Measurements from ENCODE around the gene MAF.

DNA sequence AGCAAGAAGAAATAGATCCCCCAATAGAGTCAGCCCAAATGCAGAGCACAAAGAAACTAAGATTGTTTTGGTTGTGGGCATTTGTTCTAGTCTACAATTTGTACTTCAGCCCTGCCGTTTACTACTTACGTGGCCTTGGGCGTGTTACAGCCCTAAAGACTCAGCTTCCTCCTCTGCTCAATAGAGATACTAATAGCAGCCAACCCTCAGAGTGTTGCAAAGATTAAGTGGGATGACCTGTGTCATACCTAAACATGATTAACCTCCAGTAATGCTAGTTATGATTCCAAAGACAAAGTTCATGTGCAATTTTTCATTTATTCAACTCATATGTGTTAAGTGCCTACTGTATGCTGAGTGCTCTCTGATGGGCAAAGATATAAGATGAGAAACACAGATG lies 43.1 kb downstream of the MAF start:
- TF ChIP-seq, protein P1, sequence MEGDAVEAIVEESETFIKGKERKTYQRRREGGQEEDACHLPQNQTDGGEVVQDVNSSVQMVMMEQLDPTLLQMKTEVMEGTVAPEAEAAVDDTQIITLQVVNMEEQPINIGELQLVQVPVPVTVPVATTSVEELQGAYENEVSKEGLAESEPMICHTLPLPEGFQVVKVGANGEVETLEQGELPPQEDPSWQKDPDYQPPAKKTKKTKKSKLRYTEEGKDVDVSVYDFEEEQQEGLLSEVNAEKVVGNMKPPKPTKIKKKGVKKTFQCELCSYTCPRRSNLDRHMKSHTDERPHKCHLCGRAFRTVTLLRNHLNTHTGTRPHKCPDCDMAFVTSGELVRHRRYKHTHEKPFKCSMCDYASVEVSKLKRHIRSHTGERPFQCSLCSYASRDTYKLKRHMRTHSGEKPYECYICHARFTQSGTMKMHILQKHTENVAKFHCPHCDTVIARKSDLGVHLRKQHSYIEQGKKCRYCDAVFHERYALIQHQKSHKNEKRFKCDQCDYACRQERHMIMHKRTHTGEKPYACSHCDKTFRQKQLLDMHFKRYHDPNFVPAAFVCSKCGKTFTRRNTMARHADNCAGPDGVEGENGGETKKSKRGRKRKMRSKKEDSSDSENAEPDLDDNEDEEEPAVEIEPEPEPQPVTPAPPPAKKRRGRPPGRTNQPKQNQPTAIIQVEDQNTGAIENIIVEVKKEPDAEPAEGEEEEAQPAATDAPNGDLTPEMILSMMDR (IDR thresholded peaks at IDR 0.05 in 8 of 11, conservative IDR thresholded peaks at IDR 0.05 in 3 of 11), result no peak
- no peak for TF ChIP-seq POLR2A (IDR thresholded peaks at IDR 0.05)
